Fibroblast of mammary gland (primary cell): ENCODE data around the gene CCDC28A.

Source experiments
- DNase-seq: peaks from one replicate; pipeline ENCODE4 v3.0.0-alpha.2; 2010; ENCODE audit warnings: low read depth
- H3K4me3 ChIP-seq: 2 replicates; pipeline ENCODE4 v1.5.1; 2011; ENCODE audit warnings: low read depth, mild to moderate bottlenecking, low read length, moderate library complexity; ENCODE audit not compliant: control insufficient read depth
- CTCF ChIP-seq: conservative IDR thresholded peaks from 2 replicates; pipeline ENCODE4 v1.5.1; 2011; ENCODE audit warnings: low read depth, low read length, inconsistent platforms; ENCODE audit not compliant: control insufficient read depth, insufficient read depth

CCDC28A gene

GRCh38 chr6:138803861-138804260 is 30.3 kb downstream of the CCDC28A start:
- no peak for TF ChIP-seq CTCF
- DNase-seq = peak; percentile 87
- no peak overlapping the region for H3K4me3 ChIP-seq

GRCh38 chr6:138805016-138805765 is 31.6 kb downstream of the CCDC28A start:
- no peak overlapping the region for H3K4me3 ChIP-seq
- peak; percentile 95 for DNase-seq

GRCh38 chr6:138806889-138807288 is 33.3 kb downstream of the CCDC28A start:
- TF ChIP-seq CTCF = no peak
- no peak overlapping the region for H3K4me3 ChIP-seq
- DNase-seq = no peak

More at GRCh38 chr6:138805016-138805765, 31.6 kb downstream of the CCDC28A start:
- TF ChIP-seq CTCF = peak; percentile 0

- DNase-seq = no peak
- no peak for TF ChIP-seq CTCF
These were observed 36.1 kb downstream of the CCDC28A start for GRCh38 chr6:138809677-138810076.

GRCh38 chr6:138811866-138812265 is 38.3 kb downstream of the CCDC28A start:
- no peak overlapping the region for H3K4me3 ChIP-seq
- no peak for TF ChIP-seq CTCF
- DNase-seq = no peak

More at GRCh38 chr6:138809677-138810076, 36.1 kb downstream of the CCDC28A start:
- no peak overlapping the region for H3K4me3 ChIP-seq

GRCh38 chr6:138814179-138814834 is 40.7 kb downstream of the CCDC28A start:
- no peak for DNase-seq
- TF ChIP-seq CTCF = no peak
- no peak overlapping the region for H3K4me3 ChIP-seq
